Smooth muscle cell (in vitro differentiated cells): ENCODE results near the gene CTAG1A. TPM values are rescaled to one million over a fixed set of nuclear protein-coding genes. Genes with fewer than 3 reads are reported as not detected.

ENCODE experiments used
- DNase-seq: peaks from one replicate; lab custom pipeline; 2025; ENCODE audit not compliant: unreplicated experiment; lab: John Stamatoyannopoulos, UW
- H2AFZ ChIP-seq: fragments of 200-600 bp; sonication (generic); 2 replicates; pipeline ENCODE4 v1.6.0; 2016; ENCODE audit warnings: antibody characterized with exemption, low read depth, mild to moderate bottlenecking
- H3F3A ChIP-seq: fragments of 200-600 bp; sonication (generic); 2 replicates; pipeline ENCODE4 v1.6.0; 2017; ENCODE audit warnings: antibody characterized with exemption, low read depth
- H3K27ac ChIP-seq: fragments of 200-600 bp; sonication (generic); 2 replicates; pipeline ENCODE4 v1.5.1; 2016; ENCODE audit warnings: low read depth, mild to moderate bottlenecking
- H3K27me3 ChIP-seq: fragments of 200-600 bp; sonication (generic); 2 replicates; pipeline ENCODE4 v1.6.1; 2016; ENCODE audit warnings: low read depth, mild to moderate bottlenecking
- H3K36me3 ChIP-seq: fragments of 200-600 bp; sonication (generic); 2 replicates; pipeline ENCODE4 v1.5.1; 2016; ENCODE audit warnings: low read depth
- H3K4me1 ChIP-seq: fragments of 200-600 bp; sonication (generic); 2 replicates; pipeline ENCODE4 v1.5.1; 2016; ENCODE audit warnings: low read depth
- H3K4me2 ChIP-seq: fragments of 200-600 bp; sonication (generic); 2 replicates; pipeline ENCODE4 v1.6.0; 2016; ENCODE audit warnings: mild to moderate bottlenecking
- H3K4me3 ChIP-seq: fragments of 200-600 bp; sonication (generic); 2 replicates; pipeline ENCODE4 v1.5.1; 2016; ENCODE audit warnings: mild to moderate bottlenecking
- H3K79me2 ChIP-seq: fragments of 200-600 bp; sonication (generic); 2 replicates; pipeline ENCODE4 v1.6.0; 2016; ENCODE audit warnings: low read depth, mild to moderate bottlenecking
- H3K9ac ChIP-seq: fragments of 200-600 bp; sonication (generic); 2 replicates; pipeline ENCODE4 v1.6.0; 2016; ENCODE audit warnings: low read depth
- H3K9me3 ChIP-seq: fragments of 200-600 bp; sonication (generic); replicated peaks from 2 replicates; pipeline ENCODE4 v1.5.1; 2016; ENCODE audit warnings: low read depth
- H4K20me1 ChIP-seq: fragments of 200-600 bp; sonication (generic); 2 replicates; pipeline ENCODE4 v1.6.0; 2016; ENCODE audit warnings: low read depth
- WGBS: methylation state at CpG from one replicate; pipeline ENCODE4 v1.1.7; 2016; ENCODE audit warnings: low lambda C conversion rate; 5-methylcytosine and 5-hydroxymethylcytosine counted together
- polyA plus RNA-seq: library from polyadenylated mRNA; unstranded; fragments of >200 nt; fragmentation: Nextera tagmentation; extraction: Ambion mirVana; gene quantifications from 2 replicates; pipeline ENCODE4 v1.2.1, GENCODE V29; 2016
- total RNA-seq: library from RNA; depleted of rRNA; stranded (reverse); fragments of >200 nt; gene quantifications from 2 replicates; pipeline ENCODE4 v1.2.3, GENCODE V29; 2014
- TF ChIP-seq, protein P1 (sequence below): fragments of 200-600 bp; sonication (generic); IDR thresholded peaks from 2 replicates; pipeline ENCODE4 v1.5.1; 2017; ENCODE audit warnings: borderline replicate concordance, mild to moderate bottlenecking, antibody characterized with exemption; ENCODE audit not compliant: insufficient read depth, poor library complexity, severe bottlenecking

Gene CTAG1A
- total and polyA plus RNA-seq, 2 experiments from 2014 or later = not detected

GRCh38 chrX:154542723-154543424 lies 42.1 kb upstream of the CTAG1A start:
- Histone ChIP-seq H3K4me3 (no peak overlapping the region), H3F3A (no peaks in the 10 kb centered on the region), H3K9me3 (no peaks in the 10 kb centered on the region), H3K36me3 (no peaks in the 10 kb centered on the region), H3K27ac (peak overlapping the region; percentile 79), H3K79me2 (peaks cover 10% of the 10 kb centered on the region), H4K20me1 (no peaks in the 10 kb centered on the region), H2AFZ (no peak overlapping the region), H3K4me1 (no peaks in the 10 kb centered on the region), H3K27me3 (no peaks in the 10 kb centered on the region), H3K4me2 (no peak overlapping the region), H3K9ac (no peak overlapping the region)
- no peak for DNase-seq
- 87% methylated on average over 20 of the region's 20 CpGs for WGBS
- TF ChIP-seq, protein P1, sequence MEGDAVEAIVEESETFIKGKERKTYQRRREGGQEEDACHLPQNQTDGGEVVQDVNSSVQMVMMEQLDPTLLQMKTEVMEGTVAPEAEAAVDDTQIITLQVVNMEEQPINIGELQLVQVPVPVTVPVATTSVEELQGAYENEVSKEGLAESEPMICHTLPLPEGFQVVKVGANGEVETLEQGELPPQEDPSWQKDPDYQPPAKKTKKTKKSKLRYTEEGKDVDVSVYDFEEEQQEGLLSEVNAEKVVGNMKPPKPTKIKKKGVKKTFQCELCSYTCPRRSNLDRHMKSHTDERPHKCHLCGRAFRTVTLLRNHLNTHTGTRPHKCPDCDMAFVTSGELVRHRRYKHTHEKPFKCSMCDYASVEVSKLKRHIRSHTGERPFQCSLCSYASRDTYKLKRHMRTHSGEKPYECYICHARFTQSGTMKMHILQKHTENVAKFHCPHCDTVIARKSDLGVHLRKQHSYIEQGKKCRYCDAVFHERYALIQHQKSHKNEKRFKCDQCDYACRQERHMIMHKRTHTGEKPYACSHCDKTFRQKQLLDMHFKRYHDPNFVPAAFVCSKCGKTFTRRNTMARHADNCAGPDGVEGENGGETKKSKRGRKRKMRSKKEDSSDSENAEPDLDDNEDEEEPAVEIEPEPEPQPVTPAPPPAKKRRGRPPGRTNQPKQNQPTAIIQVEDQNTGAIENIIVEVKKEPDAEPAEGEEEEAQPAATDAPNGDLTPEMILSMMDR = no peak

DNA sequence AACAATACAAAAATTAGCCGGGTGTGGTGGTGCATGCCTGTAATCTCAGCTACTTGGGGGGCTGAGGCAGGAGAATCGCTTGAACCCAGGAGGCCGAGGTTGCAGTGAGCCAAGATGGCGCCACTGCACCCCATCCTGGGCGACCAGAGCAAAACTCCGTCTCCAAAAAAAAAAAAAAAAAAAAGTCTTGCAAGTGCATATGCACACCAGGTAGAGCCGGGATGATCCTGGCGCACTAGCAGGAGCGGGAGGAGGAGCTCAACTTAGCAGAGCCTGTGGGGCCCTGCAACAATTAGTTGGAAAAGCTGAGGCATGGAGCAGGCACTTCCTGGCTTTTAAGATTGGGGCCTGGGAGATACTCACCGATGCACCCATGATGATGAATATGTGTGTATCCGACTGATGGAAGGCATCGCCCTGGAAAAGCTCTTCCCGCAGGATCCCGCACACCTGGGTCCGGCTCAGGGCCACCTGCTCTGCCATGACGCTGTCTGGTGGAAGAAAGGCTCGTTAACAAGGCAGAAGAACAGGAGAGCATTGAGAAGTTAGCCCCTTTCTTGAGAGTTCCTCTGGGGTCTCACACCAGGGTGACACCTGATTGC lies 39.2 kb upstream of the CTAG1A start:
- H3K36me3 ChIP-seq = no peaks in the 10 kb centered on the region
- WGBS = 90% methylated on average over 17 of the region's 17 CpGs
- H3K4me2 ChIP-seq = peak overlapping the region; percentile 80
- H3K79me2 ChIP-seq = peaks cover 33% of the 10 kb centered on the region
- peak overlapping the region; percentile 71 for H3K4me3 ChIP-seq
- H3K9ac ChIP-seq = no peak overlapping the region
- no peak for DNase-seq
- H2AFZ ChIP-seq = no peak overlapping the region
- no peak overlapping the region for H3K27ac ChIP-seq
- H3K9me3 ChIP-seq = no peaks in the 10 kb centered on the region
- no peaks in the 10 kb centered on the region for H3F3A ChIP-seq
- no peaks in the 10 kb centered on the region for H3K4me1 ChIP-seq
- H3K27me3 ChIP-seq = no peaks in the 10 kb centered on the region
- TF ChIP-seq, protein P1 = no peak
- H4K20me1 ChIP-seq = no peaks in the 10 kb centered on the region

- Histone ChIP-seq H3K9me3 (no peaks in the 10 kb centered on the region), H3K36me3 (no peaks in the 10 kb centered on the region), H3F3A (no peaks in the 10 kb centered on the region), H3K4me1 (no peaks in the 10 kb centered on the region), H3K79me2 (peaks cover 33% of the 10 kb centered on the region), H3K27me3 (no peaks in the 10 kb centered on the region), H3K9ac (peak within 1 kb of the TSS; percentile 93), H3K27ac (peak within 1 kb of the TSS; percentile 91), H3K4me2 (peak within 1 kb of the TSS; percentile 80), H3K4me3 (peak within 1 kb of the TSS; percentile 71), H2AFZ (peak within 1 kb of the TSS; percentile 74), H4K20me1 (no peaks in the 10 kb centered on the region)
- peak; percentile 76 for DNase-seq
- WGBS = 42% methylated on average over 39 of the region's 92 CpGs
- TF ChIP-seq, protein P1 = no peak
Measured at GRCh38 chrX:154546354-154547244, 38.3 kb upstream of the CTAG1A start, which contains the start of gene G6PD. TSS of gene G6PD (minus strand) at chrX:154546846. CDS start at chrX:154546155, 691 bp downstream.
